OCI-LY1 (cell line): ENCODE measurements around the gene FLYWCH1.

Experiments used
- CTCF ChIP-seq: fragments of 200-600 bp; sonication (generic), shearing (Covaris generic); IDR thresholded peaks from 2 replicates; pipeline ENCODE4 v1.5.1; 2017; ENCODE audit warnings: mild to moderate bottlenecking, antibody characterized with exemption, low read length, moderate library complexity, mixed read lengths
- EZH2 ChIP-seq: fragments of 200-600 bp; sonication (generic), shearing (Covaris generic); IDR thresholded peaks from 2 replicates; pipeline ENCODE4 v1.8.0; 2017; ENCODE audit warnings: borderline replicate concordance, mixed run types, mild to moderate bottlenecking, antibody characterized with exemption, low read length, moderate library complexity, mixed read lengths

DNA sequence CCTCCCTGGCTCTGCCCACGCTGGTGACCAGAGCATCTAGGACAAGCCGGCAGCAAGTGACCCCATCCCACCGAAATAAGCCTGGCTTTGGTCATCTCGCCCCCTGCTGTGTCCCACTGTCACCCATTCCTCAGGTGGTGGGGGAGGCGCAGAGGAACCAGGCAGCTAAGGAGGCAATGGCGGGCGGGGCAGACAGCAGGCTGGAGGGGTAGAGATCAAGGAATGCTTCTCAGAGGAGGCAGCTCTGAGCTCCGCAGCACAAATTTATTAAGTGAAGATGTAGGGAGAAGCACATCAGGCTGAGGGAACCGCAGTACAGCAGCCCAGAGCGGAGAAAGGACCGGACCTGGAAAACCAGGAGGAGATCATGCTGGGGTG lies 44.8 kb downstream of the FLYWCH1 start:
- no peak for TF ChIP-seq CTCF
- no peak for TF ChIP-seq EZH2
